Stimulated activated CD8-positive, alpha-beta memory T cell treated with anti-CD3 and anti-CD28 coated beads, Interleukin-4, amount 100 ng/mL, for 4 hours (primary cell): Measurements from ENCODE around the gene ASB10.

Experiments
- DNase-seq, 2 donors: peaks; one replicate each; pipeline ENCODE4 v3.0.0-alpha.2; 2020; ENCODE audit warnings: low read depth in 2 of 2, low spot score in 1 of 2

Gene ASB10

GRCh38 chr7:151210087-151210854 lies 23.2 kb upstream of the ASB10 start, which contains the start of gene H2BK1:
Gene H2BK1 (minus strand): TSS chr7:151210488. CDS start chr7:151210318, 170 bp downstream.
- no peak for DNase-seq

GRCh38 chr7:151209588-151209987 lies 22.5 kb upstream of the ASB10 start:
- DNase-seq: no peak

- DNase-seq: no peak
Observed at GRCh38 chr7:151208253-151208862, 21.3 kb upstream of the ASB10 start.

- DNase-seq: no peak
Observed at GRCh38 chr7:151207804-151208203, 20.8 kb upstream of the ASB10 start.

GRCh38 chr7:151207315-151207714 lies 20.3 kb upstream of the ASB10 start:
- DNase-seq: no peak

GRCh38 chr7:151206914-151207313 lies 19.9 kb upstream of the ASB10 start:
- no peak for DNase-seq

GRCh38 chr7:151205730-151206129 lies 18.7 kb upstream of the ASB10 start:
- no peak for DNase-seq

GRCh38 chr7:151204383-151205032 lies 17.5 kb upstream of the ASB10 start:
- no peak for DNase-seq

- no peak for DNase-seq
Observed at GRCh38 chr7:151202836-151203235, 15.8 kb upstream of the ASB10 start.

GRCh38 chr7:151201751-151202150 lies 14.7 kb upstream of the ASB10 start:
- no peak for DNase-seq

GRCh38 chr7:151201344-151201743 lies 14.3 kb upstream of the ASB10 start:
- no peak for DNase-seq

GRCh38 chr7:151198945-151199848 lies 12.1 kb upstream of the ASB10 start:
- DNase-seq: no peak

GRCh38 chr7:151197932-151198331 lies 10.9 kb upstream of the ASB10 start:
- DNase-seq: no peak

- DNase-seq: no peak
Observed at GRCh38 chr7:151195616-151196450, 8.8 kb upstream of the ASB10 start.

- no peak for DNase-seq
Observed at GRCh38 chr7:151194188-151194587, 7.1 kb upstream of the ASB10 start.

GRCh38 chr7:151193203-151193978 lies 6.3 kb upstream of the ASB10 start:
- no peak for DNase-seq

GRCh38 chr7:151192002-151192539 lies 5.0 kb upstream of the ASB10 start:
- no peak for DNase-seq

- DNase-seq: no peak
Observed at GRCh38 chr7:151191544-151191943, 4.5 kb upstream of the ASB10 start.

- DNase-seq: no peak
Observed at GRCh38 chr7:151189038-151189437, 2.0 kb upstream of the ASB10 start.

- DNase-seq: no peak
Observed at GRCh38 chr7:151188252-151188542, 1.1 kb upstream of the ASB10 start.
